AG09309 (cell line): ENCODE data around the gene PRDM16.

Source experiments
- DNase-seq: peaks from one replicate; pipeline ENCODE4 v3.0.0-alpha.2; 2010; ENCODE audit warnings: low read depth
- H3K4me3 ChIP-seq: 2 replicates; pipeline ENCODE4 v1.5.1; 2011; ENCODE audit warnings: mild to moderate bottlenecking, low read depth, low read length, moderate library complexity; ENCODE audit not compliant: control insufficient read depth
- TF ChIP-seq, protein P1 (sequence below): IDR thresholded peaks from 2 replicates; pipeline ENCODE4 v1.5.1; 2011; ENCODE audit warnings: mild to moderate bottlenecking, low read depth, low read length, inconsistent platforms; ENCODE audit not compliant: insufficient read depth, control insufficient read depth; ENCODE audit errors: missing control alignments

The PRDM16 gene

DNA sequence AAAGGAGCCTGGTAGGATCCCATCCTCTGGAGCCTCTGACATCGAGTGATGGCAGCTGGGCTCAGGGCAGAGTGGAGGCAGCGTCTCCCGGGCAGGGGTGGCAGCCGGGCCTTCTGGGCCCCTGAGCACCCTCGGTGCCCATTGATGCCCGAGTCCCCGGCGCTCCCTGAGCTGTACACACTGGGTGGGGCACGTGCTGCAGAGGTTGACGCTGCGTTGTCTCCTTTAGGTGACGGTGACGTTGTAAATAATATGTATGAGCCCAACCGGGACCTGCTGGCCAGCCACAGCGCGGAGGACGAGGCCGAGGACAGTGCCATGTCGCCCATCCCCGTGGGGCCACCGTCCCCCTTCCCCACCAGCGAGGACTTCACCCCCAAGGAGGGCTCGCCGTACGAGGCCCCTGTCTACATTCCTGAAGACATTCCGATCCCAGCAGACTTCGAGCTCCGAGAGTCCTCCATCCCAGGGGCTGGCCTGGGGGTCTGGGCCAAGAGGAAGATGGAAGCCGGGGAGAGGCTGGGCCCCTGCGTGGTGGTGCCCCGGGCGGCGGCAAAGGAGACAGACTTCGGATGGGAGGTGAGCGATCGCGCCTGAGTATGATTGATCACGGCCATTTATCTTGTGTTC is 117.0 kb downstream of the PRDM16 start:
- DNase-seq = no peak
- no peak overlapping the region for H3K4me3 ChIP-seq
- TF ChIP-seq, protein P1, sequence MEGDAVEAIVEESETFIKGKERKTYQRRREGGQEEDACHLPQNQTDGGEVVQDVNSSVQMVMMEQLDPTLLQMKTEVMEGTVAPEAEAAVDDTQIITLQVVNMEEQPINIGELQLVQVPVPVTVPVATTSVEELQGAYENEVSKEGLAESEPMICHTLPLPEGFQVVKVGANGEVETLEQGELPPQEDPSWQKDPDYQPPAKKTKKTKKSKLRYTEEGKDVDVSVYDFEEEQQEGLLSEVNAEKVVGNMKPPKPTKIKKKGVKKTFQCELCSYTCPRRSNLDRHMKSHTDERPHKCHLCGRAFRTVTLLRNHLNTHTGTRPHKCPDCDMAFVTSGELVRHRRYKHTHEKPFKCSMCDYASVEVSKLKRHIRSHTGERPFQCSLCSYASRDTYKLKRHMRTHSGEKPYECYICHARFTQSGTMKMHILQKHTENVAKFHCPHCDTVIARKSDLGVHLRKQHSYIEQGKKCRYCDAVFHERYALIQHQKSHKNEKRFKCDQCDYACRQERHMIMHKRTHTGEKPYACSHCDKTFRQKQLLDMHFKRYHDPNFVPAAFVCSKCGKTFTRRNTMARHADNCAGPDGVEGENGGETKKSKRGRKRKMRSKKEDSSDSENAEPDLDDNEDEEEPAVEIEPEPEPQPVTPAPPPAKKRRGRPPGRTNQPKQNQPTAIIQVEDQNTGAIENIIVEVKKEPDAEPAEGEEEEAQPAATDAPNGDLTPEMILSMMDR = no peak

DNA sequence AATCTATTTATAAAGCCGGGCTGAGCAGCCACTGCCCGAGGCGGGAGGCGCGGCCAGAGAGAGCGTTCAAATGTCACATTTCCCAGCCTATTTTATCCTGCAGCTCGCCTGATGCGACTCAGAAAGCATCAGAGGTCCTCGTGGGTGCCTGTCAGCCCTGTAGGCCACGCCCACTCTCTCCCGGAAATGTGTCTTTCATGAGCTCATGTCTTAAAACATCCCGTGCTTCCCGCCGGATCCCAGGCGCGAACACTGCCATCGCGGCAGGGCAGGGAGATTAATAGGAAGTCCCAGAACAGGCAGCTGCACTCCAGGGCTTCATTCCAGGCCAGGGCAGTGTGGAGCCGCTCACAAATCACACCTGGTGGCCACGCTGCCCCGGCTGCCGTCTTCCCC is 117.5 kb downstream of the PRDM16 start:
- TF ChIP-seq, protein P1 = no peak
- DNase-seq = no peak

DNA sequence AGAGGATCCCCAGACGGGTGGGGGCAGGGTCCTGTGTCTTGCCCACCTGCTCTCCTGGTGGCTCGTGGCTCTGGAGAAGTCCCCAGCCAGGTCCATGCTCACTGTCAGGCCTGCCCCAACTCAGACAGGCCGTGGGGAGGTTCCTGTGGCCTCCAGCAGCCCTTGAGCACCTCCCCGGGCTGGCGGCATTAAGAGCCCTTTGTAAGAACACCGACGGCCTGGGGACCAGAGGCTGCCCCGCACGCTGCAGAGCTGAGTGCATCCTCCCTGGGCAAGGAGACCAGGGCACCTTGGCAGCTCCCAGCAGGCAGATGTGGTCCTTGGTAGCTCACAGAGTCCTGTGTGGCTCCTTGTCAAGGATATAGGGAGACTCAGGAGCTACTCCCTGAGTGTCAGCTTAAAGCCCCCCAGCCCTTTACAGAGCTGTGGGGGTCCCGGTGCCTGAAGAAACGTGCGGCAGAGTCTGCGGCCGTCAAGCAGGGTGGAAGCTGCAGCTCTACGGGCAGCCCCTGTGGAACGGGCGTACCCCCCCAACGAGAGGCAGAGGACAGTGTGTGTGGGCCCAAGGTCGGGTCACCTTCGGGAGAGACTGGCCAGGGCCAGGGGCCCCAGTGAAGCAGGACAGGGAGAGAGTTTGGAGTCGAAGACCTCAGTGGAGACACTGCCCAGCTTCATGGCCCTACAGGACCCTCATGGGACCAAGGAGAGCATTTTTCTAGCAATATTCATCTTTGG is 118.6 kb downstream of the PRDM16 start:
- no peak for DNase-seq
- TF ChIP-seq, protein P1 = no peak
- no peak overlapping the region for H3K4me3 ChIP-seq

More for the DNA sequence above, 117.5 kb downstream of the PRDM16 start:
- no peak overlapping the region for H3K4me3 ChIP-seq

DNA sequence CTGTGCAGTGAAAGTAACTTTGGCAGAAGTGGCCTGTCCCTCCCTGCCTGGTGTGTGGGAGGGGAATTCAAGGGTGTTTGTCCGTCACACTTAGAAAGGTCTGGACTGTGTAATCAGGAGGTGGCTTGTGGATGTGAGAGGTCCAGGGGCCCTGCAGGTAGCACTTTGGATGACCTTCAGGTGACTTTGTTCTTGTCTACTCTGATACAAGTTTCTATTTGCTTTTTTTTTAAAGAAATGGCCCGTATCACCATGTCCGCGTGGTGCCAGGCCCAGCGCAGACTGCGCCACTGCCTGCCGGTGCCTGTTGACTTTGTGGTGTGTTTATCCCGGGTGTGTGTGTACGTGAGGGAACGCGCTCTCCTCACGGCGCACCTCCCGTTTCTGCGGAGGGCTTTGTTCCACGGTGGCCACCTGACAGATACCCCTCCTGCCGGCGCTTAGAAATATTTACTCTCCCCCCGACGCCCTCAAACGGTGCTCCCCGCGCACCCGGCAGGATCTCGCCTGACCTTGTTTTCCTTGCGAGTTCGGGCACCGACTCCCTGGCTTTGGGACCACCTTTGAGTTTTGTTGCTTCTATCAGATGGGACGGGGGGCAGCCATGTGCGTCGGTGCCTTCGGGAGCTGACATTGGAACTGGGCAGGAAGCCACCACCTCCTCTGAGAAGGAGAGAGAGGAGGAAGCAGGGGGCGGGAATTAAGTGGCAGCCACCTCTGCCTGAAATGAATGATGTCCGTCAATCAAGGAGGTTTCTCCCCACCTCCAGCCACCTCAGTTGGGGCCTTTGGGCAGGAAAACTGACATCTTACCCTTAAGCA is 119.4 kb downstream of the PRDM16 start:
- no peak for DNase-seq
- TF ChIP-seq, protein P1 = no peak
- H3K4me3 ChIP-seq = no peak overlapping the region

DNA sequence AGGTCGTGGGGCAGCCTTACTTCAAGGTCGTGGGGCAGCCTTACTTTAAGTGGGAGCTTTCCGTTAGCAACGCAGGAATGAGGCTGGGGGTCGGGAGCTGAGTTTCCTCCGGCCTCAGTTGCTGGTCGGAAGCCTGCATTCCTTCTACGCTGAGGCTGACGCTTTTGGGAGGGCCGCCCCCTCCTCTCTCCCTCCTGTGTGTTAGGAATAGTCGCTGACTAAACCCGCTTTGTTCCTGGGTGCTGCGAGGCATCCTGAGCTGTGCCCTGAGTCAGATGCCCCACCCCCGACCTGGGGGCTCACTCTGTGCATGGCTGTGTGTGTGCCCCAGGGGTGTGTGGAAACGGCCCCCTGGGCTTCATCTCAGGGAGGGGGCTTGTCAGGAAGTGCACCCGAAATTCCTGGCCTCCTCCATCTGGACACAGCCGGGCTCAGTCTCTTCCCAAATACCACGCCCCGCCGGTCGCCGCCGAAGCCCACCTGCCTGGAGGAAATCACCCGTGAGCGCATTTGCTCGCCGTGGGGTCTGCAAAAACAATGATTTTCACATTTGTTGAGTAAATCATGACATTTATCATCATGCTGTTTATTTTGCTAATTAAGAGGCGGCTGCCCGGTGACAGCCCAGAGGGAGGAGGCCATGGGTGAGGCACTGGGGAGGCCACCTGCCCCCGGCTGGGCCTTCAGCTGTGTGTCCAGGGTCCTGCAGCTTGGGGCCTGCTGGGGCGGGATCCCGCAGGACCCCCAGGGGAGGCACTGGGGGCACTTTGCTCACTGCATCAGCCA is 121.4 kb downstream of the PRDM16 start:
- DNase-seq = no peak
- H3K4me3 ChIP-seq = no peak overlapping the region
- TF ChIP-seq, protein P1 = no peak

DNA sequence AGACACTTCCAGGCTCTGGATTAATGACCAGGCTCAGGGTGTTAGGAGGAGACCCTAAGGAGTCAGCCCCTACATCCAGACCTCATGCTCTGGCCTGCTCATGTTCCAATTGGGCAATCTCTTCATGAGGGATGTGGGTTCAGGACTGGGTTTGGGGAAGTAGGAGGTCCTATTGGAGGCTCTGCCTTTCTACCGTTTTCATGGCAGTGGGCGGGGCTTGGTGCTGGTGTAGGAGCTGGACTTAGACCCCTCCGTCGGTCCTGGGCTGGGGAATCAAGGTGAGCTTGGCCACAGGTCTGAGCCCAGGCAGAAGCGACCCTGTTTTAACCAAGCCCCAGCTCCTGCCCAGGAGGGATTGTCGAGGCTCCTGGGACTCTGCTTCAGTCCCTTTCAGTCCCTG is 123.4 kb downstream of the PRDM16 start:
- DNase-seq = no peak
- TF ChIP-seq, protein P1 = no peak
- H3K4me3 ChIP-seq = no peak overlapping the region
